NCI-H146 (cell line): ENCODE data around the gene RAX2.
"Not testable (repeated sequence)": the region's sequence is repeated elsewhere in the genome, so short reads cannot be mapped to it uniquely, and the experiment has no call there.

Experiments used
- DNase-seq: peaks from one replicate; lab custom pipeline; 2025; lab: John Stamatoyannopoulos, UW

The RAX2 gene

GRCh38 chr19:3778104-3778867 lies 6.3 kb upstream of the RAX2 start:
- no peak for DNase-seq

- no peak for DNase-seq
Measured at GRCh38 chr19:3776479-3777040, 4.5 kb upstream of the RAX2 start.

DNA sequence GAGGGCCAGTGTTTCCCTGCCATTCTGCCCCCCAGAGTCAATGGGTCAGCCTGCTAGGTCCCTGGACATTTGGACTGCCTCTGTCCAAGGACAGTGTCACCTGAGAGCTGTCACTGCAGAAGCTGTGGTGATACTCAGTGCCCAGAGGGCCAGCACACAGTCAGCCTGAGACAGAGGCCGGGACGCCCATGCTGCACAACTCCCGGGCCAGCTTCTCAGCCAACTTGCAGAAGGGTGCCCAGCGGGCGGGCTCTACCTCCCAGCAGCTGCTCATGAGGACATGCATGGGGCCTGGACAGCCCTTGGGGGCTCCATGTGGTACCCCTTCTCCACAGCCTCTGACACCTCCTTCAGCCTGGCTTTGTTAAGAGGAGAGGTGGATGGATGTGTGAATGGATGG lies 3.8 kb upstream of the RAX2 start:
- DNase-seq = no peak

DNA sequence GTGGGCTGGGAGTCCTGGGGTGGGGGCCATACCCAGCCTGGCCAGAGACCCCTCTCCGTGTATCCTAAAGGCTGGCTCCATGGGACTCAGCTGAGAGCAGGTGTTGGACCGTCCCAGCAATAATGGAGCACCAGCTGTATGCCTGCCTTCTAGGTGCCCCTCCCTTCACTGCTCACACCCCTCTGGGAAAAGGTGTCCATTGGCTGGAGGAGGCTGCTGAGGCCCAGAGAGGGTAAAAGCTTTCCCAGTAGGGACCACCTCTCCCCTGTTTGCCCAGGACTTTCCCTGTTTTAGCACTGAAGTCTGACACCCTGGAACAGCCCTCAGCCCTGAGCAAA lies 3.3 kb upstream of the RAX2 start:
- no peak for DNase-seq

DNA sequence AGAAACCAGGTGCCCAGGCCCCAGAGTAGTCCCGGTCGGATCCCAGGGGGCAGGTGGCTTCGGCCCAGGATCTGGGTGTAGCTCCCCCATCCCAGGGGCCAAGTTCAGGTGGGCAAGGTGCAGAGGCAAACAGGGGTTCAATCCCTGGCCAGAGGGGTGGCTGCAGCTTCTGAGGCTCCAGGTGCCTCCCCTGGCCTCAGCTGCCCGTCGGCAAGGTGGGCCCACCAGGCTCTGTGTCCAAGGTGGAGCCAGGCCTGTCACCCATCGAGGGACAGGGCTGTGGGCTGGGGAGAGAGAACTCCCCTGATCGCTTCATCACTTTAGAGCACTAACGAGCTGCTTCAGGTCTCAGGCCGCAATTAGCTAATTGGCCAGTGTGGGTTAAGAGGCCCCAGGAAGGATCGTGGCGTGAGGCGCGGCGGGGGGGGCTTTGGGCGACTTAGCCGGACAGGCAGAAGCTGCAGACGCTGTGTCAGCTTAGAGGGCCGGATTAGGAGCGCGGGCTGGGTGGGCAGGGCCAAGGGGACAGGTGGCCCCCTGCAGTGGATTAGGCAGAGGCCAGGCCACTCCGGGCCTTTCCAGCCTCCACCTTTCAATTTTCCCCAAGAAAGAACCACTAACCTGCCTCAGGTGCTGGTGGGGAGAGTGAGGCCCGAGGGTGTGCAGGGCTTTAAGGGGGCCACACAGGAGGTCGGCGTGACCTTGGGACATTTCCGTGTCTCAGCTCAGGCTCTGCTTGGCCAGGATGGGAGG lies 2.8 kb upstream of the RAX2 start:
- DNase-seq = peak; percentile 34

DNA sequence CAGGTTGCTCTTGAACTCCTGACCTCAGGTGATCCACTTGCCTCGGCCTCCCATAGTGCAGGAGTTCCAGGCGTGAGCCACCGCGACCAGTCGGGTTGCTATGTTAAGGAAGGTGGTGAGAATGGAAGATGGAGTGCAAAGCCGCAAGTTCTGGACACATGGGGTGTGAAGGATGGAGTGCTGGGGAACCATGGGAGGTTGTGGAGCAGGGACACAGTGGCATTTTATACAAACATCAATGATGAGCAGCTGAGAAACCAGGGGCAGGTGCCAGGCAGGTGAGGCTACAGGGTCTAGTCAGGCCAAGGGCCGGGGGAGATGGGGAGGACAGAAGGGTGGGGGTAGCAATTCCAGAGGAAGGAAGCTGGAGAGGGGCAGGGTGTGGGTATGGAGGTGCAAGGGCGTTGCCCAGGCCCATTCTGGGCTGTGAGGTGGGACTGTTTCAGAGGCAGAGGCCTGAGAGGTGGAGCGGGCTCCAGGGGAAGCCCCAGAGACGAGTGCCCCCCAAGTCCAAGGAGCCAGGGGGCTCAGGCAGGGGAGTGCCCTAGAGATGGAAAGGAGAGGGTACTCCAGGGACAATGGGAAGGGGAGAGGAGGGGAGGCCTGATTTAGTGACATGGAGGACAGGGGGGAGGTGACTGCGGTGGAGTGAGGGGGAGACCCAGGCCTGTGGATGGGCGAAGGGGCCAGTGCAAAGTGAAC lies 1.9 kb upstream of the RAX2 start:
- DNase-seq = no peak

DNA sequence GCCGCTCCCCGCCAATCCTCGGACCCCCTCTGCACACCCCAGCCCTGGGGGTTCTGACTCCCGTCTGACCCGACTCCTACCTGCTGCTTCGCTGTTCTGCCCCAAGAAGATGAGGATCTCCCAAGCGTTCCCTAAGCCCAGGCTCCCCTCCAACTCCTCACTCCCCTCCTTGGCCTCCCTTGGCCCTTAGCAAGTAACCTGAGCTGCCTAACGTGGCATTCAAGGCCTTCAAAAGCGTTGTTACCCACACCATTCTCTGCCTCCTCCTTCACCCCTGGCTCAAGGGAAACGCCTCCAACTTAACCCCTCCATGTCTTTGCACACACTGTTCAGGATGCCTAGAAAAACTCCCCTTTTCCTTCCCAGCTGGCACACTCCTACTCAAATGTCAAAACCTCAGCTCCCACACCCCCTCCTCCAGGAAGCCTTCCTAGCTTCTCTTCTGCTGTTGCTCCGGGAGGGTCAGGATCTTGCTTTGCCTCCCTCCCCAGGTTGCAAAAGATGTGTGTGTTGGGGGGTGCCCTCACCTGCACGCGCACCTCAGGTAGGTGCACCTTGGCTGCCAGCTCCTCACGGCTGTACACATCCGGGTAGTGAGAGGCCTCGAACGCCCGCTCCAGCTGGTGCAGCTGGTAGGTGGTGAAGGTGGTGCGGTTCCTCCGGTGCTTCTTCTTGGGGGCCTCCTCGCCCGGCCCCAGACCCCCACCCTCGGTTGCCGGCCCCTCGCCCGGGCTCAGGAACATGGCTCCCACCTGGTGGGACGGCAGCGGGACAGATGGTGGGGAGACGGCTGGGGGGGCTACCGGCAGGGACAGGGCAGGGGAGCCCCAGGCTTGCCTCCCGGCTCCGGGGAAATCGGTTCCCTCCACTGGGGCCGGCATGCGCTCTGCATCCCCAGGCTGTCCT lies 775 bp downstream of the RAX2 start:
- no peak for DNase-seq

GRCh38 chr19:3770136-3770999 lies 1.7 kb downstream of the RAX2 start:
- DNase-seq = no peak

GRCh38 chr19:3769494-3769893 lies 2.5 kb downstream of the RAX2 start:
- DNase-seq = no peak

- DNase-seq = no peak
Measured at GRCh38 chr19:3768748-3769099, 3.3 kb downstream of the RAX2 start.

DNA sequence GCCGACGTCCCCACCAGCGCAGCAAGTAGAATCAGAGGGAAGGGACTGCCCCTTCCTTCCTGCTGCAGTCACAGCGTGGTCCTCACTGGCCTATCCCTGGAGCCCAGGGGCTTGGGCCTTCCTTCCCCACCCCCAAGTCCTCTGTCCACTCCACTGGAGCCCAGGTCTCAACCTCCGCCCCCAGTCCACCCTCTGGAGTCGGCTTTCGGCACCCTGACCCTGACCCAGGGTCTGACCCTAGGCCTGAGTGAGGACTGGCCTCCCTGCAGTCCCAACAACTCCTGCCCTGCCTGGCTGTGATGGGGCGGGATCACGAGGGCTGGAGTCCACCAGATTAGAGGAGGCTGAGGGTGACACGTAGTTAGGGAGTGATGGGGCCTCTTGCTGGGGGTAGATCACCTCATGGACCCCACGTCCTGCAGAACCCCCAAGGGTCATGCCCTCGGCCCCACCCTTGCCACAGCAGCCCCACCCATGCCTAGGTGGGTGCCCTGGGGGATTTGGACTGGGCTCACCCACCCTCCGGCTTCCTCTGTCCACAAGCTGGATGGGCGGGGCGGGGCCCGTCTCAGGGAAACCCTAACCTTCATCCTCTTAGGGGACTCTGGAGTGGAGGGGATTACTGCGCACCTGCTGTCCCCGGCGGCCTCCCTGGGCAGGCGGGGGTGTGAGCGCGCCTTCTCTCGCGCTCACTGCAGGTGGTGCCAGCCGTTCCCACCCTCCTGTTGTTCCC lies 3.8 kb downstream of the RAX2 start:
- no peak for DNase-seq

DNA sequence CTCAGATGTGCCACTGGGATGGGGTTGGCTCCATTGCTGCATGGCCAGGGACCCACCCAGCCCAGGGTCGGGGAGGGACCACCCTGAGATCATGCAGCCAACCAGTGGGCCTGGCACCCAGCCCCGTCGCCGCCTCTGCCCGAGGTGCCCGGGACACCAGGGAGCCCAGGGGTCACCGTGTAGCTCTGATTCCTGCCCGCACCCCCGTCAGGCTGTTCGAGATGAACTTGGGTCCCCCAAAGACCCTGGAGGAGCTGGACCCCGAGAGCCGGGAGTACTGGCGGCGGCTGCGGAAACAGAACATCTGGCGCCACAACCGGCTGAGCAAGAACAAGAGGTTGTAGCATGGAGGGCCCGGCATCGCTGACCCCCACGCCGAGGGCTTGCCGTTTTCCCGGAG lies 5.0 kb downstream of the RAX2 start:
- no peak for DNase-seq

DNA sequence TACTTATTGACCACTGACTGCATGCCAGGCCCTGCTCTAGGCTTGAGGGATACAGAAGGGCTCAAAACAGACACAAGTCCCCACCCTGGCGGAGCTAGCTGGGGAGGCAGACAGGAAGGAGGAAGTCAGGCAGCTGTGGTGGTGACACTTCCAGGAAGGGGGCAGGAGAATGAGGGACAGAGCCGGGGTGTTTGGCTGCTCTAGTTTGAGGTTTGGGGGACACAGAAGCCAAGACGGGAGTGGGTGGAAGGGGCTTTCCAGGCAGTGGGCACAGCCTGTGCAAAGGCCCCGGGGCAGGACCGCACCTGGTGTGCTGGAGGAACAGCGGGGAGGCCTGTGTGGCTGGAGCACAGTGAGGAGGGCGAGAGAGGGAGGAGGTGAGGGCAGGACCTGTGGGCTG lies 5.5 kb downstream of the RAX2 start:
- no peak for DNase-seq

DNA sequence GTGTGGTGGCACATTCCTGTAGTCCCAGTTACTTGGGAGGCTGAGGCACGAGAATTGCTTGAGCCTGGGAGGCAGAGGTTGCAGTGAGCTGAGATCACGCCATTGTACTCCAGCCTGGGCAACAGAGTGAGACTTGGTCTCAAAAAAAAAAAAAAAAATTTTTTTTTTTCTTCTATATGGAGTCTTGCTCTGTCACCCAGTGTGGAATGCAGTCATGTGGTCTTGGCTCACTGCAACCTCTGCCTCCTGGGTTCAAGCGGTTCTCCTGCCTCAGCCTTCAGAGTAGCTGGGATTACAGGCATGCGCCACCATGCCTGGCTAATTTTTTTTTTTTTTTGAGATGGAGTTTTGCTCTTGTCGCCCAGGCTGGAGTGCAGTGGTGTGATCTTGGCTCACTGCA lies 6.3 kb downstream of the RAX2 start:
- not testable (repeated sequence) for DNase-seq

- no peak for DNase-seq
Measured at GRCh38 chr19:3765121-3765520, 6.9 kb downstream of the RAX2 start.

GRCh38 chr19:3762501-3763459 lies 9.2 kb downstream of the RAX2 start, which contains the start of gene MRPL54:
Gene MRPL54 (plus strand): TSS chr19:3762682. CDS start chr19:3762701, 19 bp downstream.
- DNase-seq = peak; percentile 95

DNA sequence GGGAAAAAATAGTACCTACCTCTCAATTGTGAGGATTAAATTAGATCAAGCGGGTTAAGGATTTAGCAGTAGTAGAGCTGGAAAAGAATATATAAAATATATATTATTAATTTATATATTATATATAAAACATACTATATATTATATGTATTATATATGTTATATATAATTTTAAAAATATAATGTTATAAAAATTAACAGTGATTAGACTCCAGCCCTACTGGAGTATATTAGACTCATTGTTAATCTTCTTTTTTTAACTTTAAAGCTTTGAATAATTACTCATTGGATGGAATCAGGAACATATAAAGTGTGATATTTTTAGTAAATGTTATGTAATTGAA lies 9.9 kb downstream of the RAX2 start:
- no peak for DNase-seq

- DNase-seq = peak; percentile 77
Measured at GRCh38 chr19:3761382-3762129, 10.5 kb downstream of the RAX2 start, which contains the start of gene APBA3. Gene APBA3 (minus strand): TSS chr19:3761692. CDS start chr19:3760264, 1,428 bp downstream.
